Activated naive CD8-positive, alpha-beta T cell treated with anti-CD3 and anti-CD28 coated beads, Interleukin-2, amount 10 ng/mL, durations not matched to agents 7 days and 5 days (primary cell): ENCODE data around the gene MAN1C1. TPM values are rescaled to one million over a fixed set of nuclear protein-coding genes. Genes with fewer than 3 reads are reported as not detected.
"Not testable (repeated sequence)": the region's sequence is repeated elsewhere in the genome, so short reads cannot be mapped to it uniquely, and the experiment has no call there.

Experiments used
- ATAC-seq: fragments of 150-1000 bp; cut with Tn5 transposase; one replicate; pipeline ENCODE4 v1.10.0; 2021; ENCODE audit warnings: low read depth, moderate library complexity
- POLR2A ChIA-PET: fragments of 350-600 bp; sonication (Branson Sonifier 250); formaldehyde crosslinking; loops from one replicate; lab custom pipeline; 2021; ENCODE audit warnings: antibody characterized with exemption; lab: Charles Lee
- DNase-seq: peaks from one replicate; pipeline ENCODE4 v3.0.0; 2021
- H3K27ac Mint-ChIP-seq: one replicate; pipeline ENCODE4 v1.8.0; 2022; ENCODE audit warnings: mild to moderate bottlenecking, mixed read lengths
- H3K27me3 Mint-ChIP-seq: one replicate; pipeline ENCODE4 v1.8.0; 2022; ENCODE audit warnings: mild to moderate bottlenecking, moderate library complexity, mixed read lengths
- H3K36me3 Mint-ChIP-seq: one replicate; pipeline ENCODE4 v1.8.0; 2021; ENCODE audit warnings: mild to moderate bottlenecking, mixed read lengths
- H3K4me1 Mint-ChIP-seq: one replicate; pipeline ENCODE4 v1.8.0; 2021; ENCODE audit warnings: mixed read lengths
- H3K4me3 Mint-ChIP-seq: one replicate; pipeline ENCODE4 v1.8.0; 2022; ENCODE audit warnings: mild to moderate bottlenecking, moderate library complexity, mixed read lengths
- H3K9me3 Mint-ChIP-seq: one replicate; pipeline ENCODE4 v1.8.0; 2021; ENCODE audit warnings: mixed read lengths
- total RNA-seq, 2 experiments: library from RNA; stranded (reverse); gene quantifications; one replicate each; pipeline ENCODE4 v1.2.3, GENCODE V29; 2021

MAN1C1 gene
- total RNA-seq, 2 experiments from 2014 or later, result 20.5 to 20.9 TPM

DNA sequence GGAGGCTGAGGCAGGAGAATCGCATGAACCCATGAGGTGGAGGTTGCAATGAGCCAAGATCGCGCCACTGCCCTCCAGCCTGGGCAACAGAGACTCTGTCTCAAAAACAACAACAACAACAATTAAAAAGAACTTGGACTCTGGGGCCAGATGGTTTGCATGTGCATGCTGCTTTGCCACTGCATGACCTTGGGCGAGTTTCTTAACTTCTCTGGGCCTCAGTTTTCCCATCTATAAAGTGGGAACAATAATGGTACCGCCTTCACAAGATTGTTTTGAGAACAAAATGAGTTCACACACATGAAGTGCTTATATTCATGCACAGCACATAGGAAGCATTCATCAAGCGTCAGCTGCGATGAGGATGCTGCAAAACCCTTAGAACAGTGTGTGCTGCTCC lies 74.6 kb downstream of the MAN1C1 start:
- no peaks in the 10 kb centered on the region for H3K9me3 Mint-ChIP-seq
- peaks cover 22% of the 10 kb centered on the region for H3K4me1 Mint-ChIP-seq
- no peaks in the 10 kb centered on the region for H3K27me3 Mint-ChIP-seq
- no peak for ATAC-seq
- peaks cover 4% of the 10 kb centered on the region for H3K36me3 Mint-ChIP-seq
- POLR2A ChIA-PET, result no interaction called here
- no peak overlapping the region for H3K27ac Mint-ChIP-seq
- DNase-seq, result no peak
- H3K4me3 Mint-ChIP-seq, result no peak overlapping the region

DNA sequence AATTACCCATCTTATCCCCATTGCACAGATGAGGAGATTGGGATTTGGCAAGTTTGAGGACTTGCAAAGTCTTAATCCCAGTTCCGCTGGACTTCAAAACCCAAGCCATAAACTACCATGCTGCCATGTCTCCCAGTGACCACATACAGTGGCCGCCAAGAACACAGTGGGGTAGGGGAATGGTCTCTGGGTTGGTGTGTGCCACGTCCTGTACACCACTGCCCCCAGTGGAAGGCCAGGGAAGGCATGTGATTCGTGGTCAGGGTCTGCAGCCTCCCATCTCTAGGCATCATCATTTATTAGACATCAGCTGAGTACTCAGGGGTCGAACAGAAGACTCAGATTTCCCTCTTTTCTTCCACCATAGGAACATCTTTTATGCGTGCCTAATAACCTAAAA lies 76.0 kb downstream of the MAN1C1 start:
- no peaks in the 10 kb centered on the region for H3K27me3 Mint-ChIP-seq
- POLR2A ChIA-PET, result no interaction called here
- peaks cover 1% of the 10 kb centered on the region for H3K36me3 Mint-ChIP-seq
- DNase-seq (no peak), ATAC-seq (no peak)
- no peak overlapping the region for H3K4me3 Mint-ChIP-seq
- H3K4me1 Mint-ChIP-seq, result peaks cover 24% of the 10 kb centered on the region
- no peaks in the 10 kb centered on the region for H3K9me3 Mint-ChIP-seq
- no peak overlapping the region for H3K27ac Mint-ChIP-seq

DNA sequence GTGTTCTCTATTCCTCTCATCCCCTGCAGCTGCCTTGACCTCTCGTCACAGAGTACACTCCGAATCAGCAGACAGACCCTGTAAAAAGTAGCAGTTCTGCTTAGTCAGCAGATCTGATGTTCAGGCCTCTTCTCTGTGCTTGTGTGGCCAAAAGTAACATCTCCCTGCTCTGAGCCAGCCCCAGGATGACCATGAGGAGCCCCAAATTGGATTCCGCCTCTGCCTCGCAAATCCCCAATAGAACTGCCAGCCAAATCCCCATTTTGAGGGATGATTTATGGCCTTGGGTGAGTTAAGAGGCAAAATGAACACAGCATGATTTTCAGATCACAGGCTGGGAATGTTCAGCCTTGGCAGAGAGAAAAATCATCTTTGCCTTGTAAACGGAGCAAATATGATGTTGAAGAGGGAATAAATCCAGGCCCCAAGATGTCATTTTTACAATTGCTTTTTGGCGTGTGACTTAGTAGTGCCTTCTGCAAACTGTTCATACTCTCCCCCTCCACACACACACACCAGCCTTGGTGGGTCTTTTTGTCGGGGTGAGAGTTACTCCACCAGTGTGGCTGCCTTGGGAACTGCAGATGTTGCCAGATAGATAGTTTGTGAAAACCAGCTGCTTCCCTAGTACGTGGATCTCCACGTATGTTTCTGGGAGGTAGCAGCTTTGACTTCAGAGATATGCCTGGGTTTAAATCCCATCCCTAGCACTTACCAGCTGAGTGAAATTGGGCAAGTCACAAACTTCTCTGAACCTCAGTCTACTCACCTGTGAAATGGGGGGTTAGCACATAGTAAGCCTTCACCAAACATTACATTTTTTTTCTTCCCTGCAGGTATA lies 77.8 kb downstream of the MAN1C1 start:
- no peak for DNase-seq
- no peaks in the 10 kb centered on the region for H3K9me3 Mint-ChIP-seq
- H3K4me1 Mint-ChIP-seq, result peaks cover 29% of the 10 kb centered on the region
- no peak for ATAC-seq
- H3K27ac Mint-ChIP-seq, result no peak overlapping the region
- H3K36me3 Mint-ChIP-seq, result peaks cover 1% of the 10 kb centered on the region
- POLR2A ChIA-PET, result no interaction called here
- H3K27me3 Mint-ChIP-seq, result no peaks in the 10 kb centered on the region
- H3K4me3 Mint-ChIP-seq, result no peak overlapping the region

DNA sequence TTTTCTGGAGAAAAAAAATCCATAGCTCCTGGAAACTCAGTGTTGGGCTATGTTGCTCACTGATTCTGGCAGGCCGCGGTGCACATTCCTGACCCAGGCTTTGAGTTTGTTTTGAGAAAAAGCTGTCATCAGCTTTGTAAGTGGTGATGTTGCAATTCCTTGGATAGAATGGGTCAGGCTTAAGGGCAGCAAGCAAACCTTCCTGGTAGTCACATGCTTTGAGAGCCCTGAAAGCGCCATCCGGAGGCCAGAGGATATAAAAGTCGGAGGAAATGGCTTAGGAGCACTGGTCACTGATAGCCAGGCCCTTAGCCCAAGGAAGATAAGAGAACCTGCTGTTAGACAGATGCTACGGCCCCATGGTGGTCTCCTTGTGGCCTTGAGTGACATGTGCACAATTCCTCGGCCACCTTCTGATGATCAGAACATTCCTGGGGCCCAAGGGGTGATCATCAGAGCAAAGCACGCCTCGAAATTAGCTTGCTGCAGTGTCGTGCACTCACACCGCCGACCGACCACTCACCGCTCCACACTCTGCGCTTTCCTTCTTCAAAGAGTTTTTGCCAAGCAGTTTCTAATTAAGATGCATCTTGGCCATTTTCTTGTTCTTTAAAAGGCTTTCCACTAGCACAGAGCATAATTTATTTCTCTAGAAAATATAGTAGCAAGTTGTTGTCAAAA lies 78.6 kb downstream of the MAN1C1 start:
- no peaks in the 10 kb centered on the region for H3K9me3 Mint-ChIP-seq
- ATAC-seq, result no peak
- peaks cover 1% of the 10 kb centered on the region for H3K36me3 Mint-ChIP-seq
- H3K27me3 Mint-ChIP-seq, result no peaks in the 10 kb centered on the region
- peaks cover 25% of the 10 kb centered on the region for H3K4me1 Mint-ChIP-seq
- POLR2A ChIA-PET, result no interaction called here
- no peak for DNase-seq
- H3K4me3 Mint-ChIP-seq, result no peak overlapping the region
- H3K27ac Mint-ChIP-seq, result no peak overlapping the region

DNA sequence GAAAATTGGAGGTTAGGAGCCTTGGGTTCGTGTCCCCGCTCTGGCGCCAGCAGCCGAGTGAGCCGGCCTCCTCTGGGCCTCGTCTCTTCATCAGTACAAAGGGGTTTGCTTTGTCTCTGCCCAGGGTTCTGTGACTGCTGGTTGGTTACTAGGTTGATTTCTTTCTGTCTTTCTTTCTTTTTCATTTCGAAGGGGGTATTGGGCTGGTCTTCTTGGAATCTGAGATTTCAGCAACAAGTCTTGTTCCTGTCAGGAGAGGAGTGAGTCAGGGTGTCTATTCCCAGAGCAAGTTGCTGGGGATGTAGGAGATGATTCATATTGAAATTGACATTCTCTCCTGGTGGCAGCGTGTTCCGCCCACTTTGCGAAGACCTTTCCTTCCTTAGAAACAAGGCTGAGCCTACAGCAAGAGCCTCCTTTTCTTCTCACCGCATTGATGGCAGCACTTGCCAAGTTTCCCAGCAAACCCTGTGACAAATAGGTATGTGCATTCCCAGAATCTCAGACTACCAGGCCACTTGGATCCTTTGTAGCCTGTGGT lies 79.2 kb downstream of the MAN1C1 start:
- POLR2A ChIA-PET, result no interaction called here
- peaks cover 19% of the 10 kb centered on the region for H3K4me1 Mint-ChIP-seq
- ATAC-seq, result no peak
- H3K27me3 Mint-ChIP-seq, result no peaks in the 10 kb centered on the region
- no peaks in the 10 kb centered on the region for H3K9me3 Mint-ChIP-seq
- H3K4me3 Mint-ChIP-seq, result no peak overlapping the region
- H3K36me3 Mint-ChIP-seq, result peaks cover 3% of the 10 kb centered on the region
- no peak for DNase-seq
- H3K27ac Mint-ChIP-seq, result no peak overlapping the region

DNA sequence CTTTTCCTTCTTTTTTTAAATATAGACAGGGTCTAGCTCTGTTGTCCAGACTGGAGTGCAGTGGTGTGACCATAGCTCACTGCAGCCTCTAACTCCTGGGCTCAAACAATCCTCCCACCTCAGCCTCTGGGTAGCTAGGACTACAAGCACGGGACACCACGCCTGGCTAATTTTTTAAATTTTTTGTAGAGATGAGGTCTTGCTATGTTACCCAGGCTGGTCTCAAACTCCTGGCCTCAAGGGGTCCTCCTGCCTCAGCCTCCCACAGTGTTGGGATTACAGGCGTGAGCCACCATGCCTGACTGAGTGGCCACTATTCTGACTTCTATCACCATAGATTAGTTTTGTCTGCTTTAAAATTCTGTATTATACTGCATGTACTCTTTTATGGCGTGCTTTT lies 80.1 kb downstream of the MAN1C1 start:
- H3K9me3 Mint-ChIP-seq, H3K36me3 Mint-ChIP-seq, H3K27me3 Mint-ChIP-seq, DNase-seq, POLR2A ChIA-PET, H3K27ac Mint-ChIP-seq, H3K4me3 Mint-ChIP-seq, ATAC-seq: not testable (repeated sequence)
- peaks cover 18% of the 10 kb centered on the region for H3K4me1 Mint-ChIP-seq

DNA sequence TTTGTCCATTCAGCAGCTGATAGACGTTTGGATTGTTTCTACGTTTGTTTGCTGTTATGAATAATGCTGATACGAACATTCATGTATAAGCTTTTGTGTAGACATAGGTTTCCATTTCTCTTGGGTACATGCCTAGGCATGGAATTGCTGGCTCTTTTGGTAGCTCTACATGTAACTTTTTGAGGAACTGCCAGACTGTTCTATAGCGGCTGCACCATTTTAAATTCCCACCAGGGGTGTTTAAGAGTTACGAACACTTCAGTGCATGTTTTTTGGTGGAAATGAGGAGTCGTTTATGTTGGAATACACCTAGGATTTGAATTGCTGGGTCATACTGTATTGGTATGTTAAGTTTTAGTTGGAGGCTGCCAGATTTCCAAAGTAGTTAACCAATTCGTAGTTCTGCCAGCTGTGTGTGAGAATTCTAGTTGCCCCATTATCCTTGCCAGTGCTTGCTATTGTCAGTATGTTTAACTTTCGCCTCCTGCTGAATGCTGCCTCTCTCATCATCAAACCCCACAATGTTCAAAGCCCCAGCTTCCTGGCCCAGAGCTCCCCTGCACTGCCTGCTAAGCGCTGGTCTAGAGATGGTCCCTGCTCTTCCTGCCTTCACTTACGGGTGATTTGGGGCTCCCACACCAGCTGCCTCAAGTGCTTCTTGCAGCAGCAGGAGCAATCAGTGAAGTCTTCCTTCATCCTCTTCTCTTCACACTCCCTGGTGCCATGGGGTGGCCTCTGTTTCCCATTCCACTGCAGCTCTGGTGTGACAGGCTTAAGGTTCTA lies 81.0 kb downstream of the MAN1C1 start:
- POLR2A ChIA-PET, result no interaction called here

DNA sequence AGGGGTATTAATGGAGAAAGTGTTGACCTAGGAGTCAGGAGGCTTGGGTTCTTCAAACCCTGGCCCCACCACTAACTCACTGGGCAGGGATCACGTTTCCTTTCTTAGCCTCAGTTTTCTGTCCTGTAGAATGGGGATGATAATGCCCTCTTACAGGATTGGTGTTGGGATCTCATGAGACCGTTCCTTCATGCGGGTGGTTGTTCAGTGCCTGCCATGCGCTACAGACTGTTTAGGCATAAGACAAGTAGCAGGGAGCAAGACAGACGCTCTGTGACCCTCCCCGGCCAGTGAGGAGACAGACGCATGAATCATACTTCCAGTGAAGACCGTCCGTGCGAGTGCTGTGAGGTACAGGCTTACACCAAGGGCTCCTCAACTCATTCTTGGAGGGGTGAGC lies 81.7 kb downstream of the MAN1C1 start:
- ATAC-seq, result no peak
- Mint-ChIP-seq H3K9me3 (no peaks in the 10 kb centered on the region), H3K4me3 (no peak overlapping the region)

More for the DNA sequence above, 81.0 kb downstream of the MAN1C1 start:
- Mint-ChIP-seq H3K4me3 (no peak overlapping the region), H3K27me3 (no peaks in the 10 kb centered on the region), H3K4me1 (peaks cover 18% of the 10 kb centered on the region), H3K27ac (no peak overlapping the region), H3K9me3 (no peaks in the 10 kb centered on the region), H3K36me3 (peaks cover 4% of the 10 kb centered on the region)
- ATAC-seq (peak; percentile 90), DNase-seq (no peak)

DNA sequence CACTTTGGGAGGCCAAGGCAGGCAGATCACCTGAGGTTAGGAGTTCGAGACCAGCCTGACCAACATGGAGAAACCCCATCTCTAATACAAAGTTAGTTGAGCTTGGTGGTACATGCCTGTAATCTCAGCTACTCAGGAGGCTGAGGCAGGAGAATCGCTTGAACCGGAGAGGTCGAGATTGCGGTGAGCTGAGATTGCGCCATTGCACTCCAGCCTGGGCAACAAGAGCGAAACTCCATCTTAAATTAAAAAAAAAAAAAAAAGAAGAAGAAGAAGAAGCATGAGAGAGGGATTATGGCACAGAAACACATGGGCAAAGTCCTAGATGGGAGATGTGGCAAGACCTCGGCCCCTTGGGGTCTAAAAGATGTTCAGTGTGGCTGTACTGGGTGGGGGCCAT lies 82.5 kb downstream of the MAN1C1 start:
- DNase-seq, H3K27ac Mint-ChIP-seq, ATAC-seq, H3K4me3 Mint-ChIP-seq, H3K36me3 Mint-ChIP-seq, H3K9me3 Mint-ChIP-seq, H3K27me3 Mint-ChIP-seq: not testable (repeated sequence)
- POLR2A ChIA-PET, result interaction anchor here (0.7 kb wide), 1 partner anchor 18 kb away, joined by 3 read pairs; no protein-coding TSS in a partner anchor
- H3K4me1 Mint-ChIP-seq, result peaks cover 21% of the 10 kb centered on the region

More for the DNA sequence above, 81.7 kb downstream of the MAN1C1 start:
- no peaks in the 10 kb centered on the region for H3K27me3 Mint-ChIP-seq
- POLR2A ChIA-PET, result no interaction called here
- peaks cover 18% of the 10 kb centered on the region for H3K4me1 Mint-ChIP-seq
- H3K27ac Mint-ChIP-seq, result no peak overlapping the region
- H3K36me3 Mint-ChIP-seq, result peaks cover 4% of the 10 kb centered on the region
- DNase-seq, result no peak

DNA sequence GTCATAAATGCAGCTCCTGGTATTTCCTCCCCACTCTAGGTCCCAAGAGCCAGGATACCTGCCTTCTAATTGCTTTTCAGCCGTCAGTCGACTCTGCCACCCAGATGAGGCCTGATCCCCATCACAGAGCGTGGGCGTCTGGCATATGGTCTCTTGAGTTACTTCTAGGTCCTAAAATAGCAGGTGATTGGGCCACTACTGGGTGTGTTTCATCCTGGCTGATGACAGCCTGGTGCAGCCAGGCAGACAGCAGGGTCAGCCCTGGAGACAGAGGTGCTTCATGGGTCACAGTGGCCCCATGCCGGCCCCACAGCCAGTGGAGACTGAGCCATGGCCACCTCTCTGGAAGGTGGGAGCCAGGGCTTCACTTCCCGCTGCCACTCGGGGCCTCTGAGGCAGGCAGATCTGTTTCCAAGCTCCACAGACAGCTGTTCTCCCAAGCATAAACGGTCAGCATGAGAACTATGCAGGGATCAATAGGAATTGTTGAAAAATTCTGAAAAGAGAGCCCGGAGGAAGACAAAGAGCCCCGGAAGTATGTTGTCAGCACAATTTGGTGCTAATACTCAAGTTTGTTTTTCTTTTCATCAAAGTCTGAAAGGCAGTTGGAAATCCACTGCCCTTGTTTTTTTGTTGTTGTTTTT lies 83.0 kb downstream of the MAN1C1 start:
- no peak for DNase-seq
- H3K4me1 Mint-ChIP-seq, result peaks cover 26% of the 10 kb centered on the region
- no peak overlapping the region for H3K4me3 Mint-ChIP-seq
- peaks cover 7% of the 10 kb centered on the region for H3K36me3 Mint-ChIP-seq
- no peaks in the 10 kb centered on the region for H3K9me3 Mint-ChIP-seq
- ATAC-seq, result no peak
- no peak overlapping the region for H3K27ac Mint-ChIP-seq
- POLR2A ChIA-PET, result no interaction called here
- H3K27me3 Mint-ChIP-seq, result no peaks in the 10 kb centered on the region

DNA sequence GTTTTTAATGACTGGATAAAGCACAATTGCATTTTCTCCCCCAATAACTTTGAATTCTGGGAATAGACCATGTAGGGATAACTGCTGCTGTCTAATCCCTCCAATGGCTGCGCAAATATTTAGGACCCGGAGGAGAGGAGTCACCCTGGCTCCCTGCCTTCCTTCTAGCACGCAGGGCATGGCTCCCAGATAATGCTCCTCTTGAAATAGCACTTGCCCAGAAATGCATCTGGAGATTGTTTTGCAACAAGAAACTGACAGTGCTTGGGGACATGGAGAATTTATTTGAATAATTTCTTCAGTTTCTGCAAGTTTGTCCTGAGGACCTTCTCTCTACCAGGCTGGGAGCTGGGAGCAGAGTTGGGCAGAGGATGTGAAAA lies 83.5 kb downstream of the MAN1C1 start:
- H3K4me1 Mint-ChIP-seq, result peaks cover 29% of the 10 kb centered on the region

DNA sequence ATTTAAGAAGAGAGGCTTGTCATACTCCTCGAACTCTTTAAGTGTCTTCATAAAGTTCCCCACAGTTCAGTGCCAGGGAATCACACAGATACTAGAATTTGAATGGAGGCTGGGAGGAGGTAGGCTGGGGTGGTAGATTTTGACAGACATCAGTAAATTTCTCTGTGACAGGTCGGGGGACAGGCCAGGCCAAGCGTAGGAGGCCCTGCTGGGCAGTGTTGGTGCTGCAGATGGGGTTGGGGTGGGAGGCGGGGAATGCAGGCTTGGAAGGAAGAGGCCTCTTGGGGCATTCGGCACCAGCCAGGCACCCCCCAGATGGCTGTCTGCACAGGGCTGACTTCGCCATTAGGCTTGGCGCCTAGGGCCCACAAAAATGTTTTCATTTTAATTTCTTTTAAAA lies 84.0 kb downstream of the MAN1C1 start:
- POLR2A ChIA-PET, result no interaction called here
- ATAC-seq (no peak), DNase-seq (no peak)
- H3K4me3 Mint-ChIP-seq, result no peak overlapping the region
- peaks cover 28% of the 10 kb centered on the region for H3K4me1 Mint-ChIP-seq
- H3K36me3 Mint-ChIP-seq, result peaks cover 9% of the 10 kb centered on the region
- H3K27ac Mint-ChIP-seq, result no peak overlapping the region
- peaks cover 2% of the 10 kb centered on the region for H3K27me3 Mint-ChIP-seq
- H3K9me3 Mint-ChIP-seq, result no peaks in the 10 kb centered on the region

More for the DNA sequence above, 83.5 kb downstream of the MAN1C1 start:
- Mint-ChIP-seq H3K4me3 (no peak overlapping the region), H3K9me3 (no peaks in the 10 kb centered on the region), H3K27me3 (peaks cover 2% of the 10 kb centered on the region), H3K27ac (no peak overlapping the region), H3K36me3 (peaks cover 9% of the 10 kb centered on the region)
- POLR2A ChIA-PET, result no interaction called here
- no peak for DNase-seq
- ATAC-seq, result no peak
